Muscle of leg (tissue), 11 donors: Measurements from ENCODE around the gene UROC1. TPM values are rescaled to one million over a fixed set of nuclear protein-coding genes. Genes with fewer than 3 reads are reported as not detected.

Source experiments
- DNase-seq: peaks from one replicate; pipeline ENCODE4 v3.0.0; 2013
- H3K27ac ChIP-seq: one replicate; pipeline ENCODE4 v1.5.1; 2013; ENCODE audit warnings: mild to moderate bottlenecking, low read length, control low read depth
- H3K27me3 ChIP-seq: one replicate; pipeline ENCODE4 v1.6.1; 2013; ENCODE audit warnings: low read length; ENCODE audit not compliant: control insufficient read depth, insufficient read depth
- H3K36me3 ChIP-seq: one replicate; pipeline ENCODE4 v1.6.1; 2013; ENCODE audit warnings: low read length; ENCODE audit not compliant: control insufficient read depth, insufficient read depth
- H3K4me1 ChIP-seq: one replicate; pipeline ENCODE4 v1.6.1; 2013; ENCODE audit warnings: low read length; ENCODE audit not compliant: control insufficient read depth, insufficient read depth
- H3K4me3 ChIP-seq: one replicate; pipeline ENCODE4 v1.5.1; 2013; ENCODE audit warnings: low read length, control low read depth
- H3K9me3 ChIP-seq: replicated peaks from 2 replicates; pipeline ENCODE4 v1.6.1; 2013; ENCODE audit warnings: low read depth, low read length; ENCODE audit not compliant: control insufficient read depth
- WGBS: methylation state at CpG from one replicate; pipeline ENCODE4 v1.1.5; 2013; ENCODE audit warnings: missing lambda C conversion rate; ENCODE audit not compliant: insufficient coverage; 5-methylcytosine and 5-hydroxymethylcytosine counted together
- polyA plus RNA-seq, 8 donors: library from polyadenylated mRNA; unstranded; fragments of 120-200 nt; gene quantifications; one replicate each; pipeline versions ENCODE4 v1.2.1 to v1.2.3, GENCODE V29; 2013; ENCODE audit warnings: inconsistent platforms in 1 of 8, low replicate concordance in 1 of 8; ENCODE audit not compliant: insufficient read length in 8 of 8, insufficient read depth in 1 of 8
- total RNA-seq: library from RNA; stranded (reverse); fragments of 120-200 nt; gene quantifications from one replicate; pipeline ENCODE4 v1.2.4, GENCODE V29; 2013

Gene UROC1
- total and polyA plus RNA-seq, 9 donors: 0.04 to 0.15 (median 0.09) TPM; not detected in 3

- Histone ChIP-seq H3K4me3 (no peak overlapping the region), H3K27ac (no peak overlapping the region), H3K4me1 (peaks cover 6% of the 10 kb centered on the region), H3K36me3 (no peaks in the 10 kb centered on the region), H3K27me3 (peaks cover 5% of the 10 kb centered on the region), H3K9me3 (no peaks in the 10 kb centered on the region)
- DNase-seq: no peak
- 74% methylated on average over 14 of the region's 21 CpGs for WGBS
These were observed 20.4 kb downstream of the UROC1 start for GRCh38 chr3:126496894-126497850.

GRCh38 chr3:126495786-126496185 lies 21.8 kb downstream of the UROC1 start:
- no peak for DNase-seq
- WGBS: 88% methylated on average over 8 of the region's 8 CpGs
- no peaks in the 10 kb centered on the region for H3K9me3 ChIP-seq

GRCh38 chr3:126494970-126495230 lies 22.7 kb downstream of the UROC1 start:
- H3K36me3 ChIP-seq: no peaks in the 10 kb centered on the region
- no peak overlapping the region for H3K27ac ChIP-seq
- no CpG with 5 or more reads among the region's 6 CpGs for WGBS

More at GRCh38 chr3:126495786-126496185, 21.8 kb downstream of the UROC1 start:
- Histone ChIP-seq H3K4me3 (no peak overlapping the region), H3K4me1 (peaks cover 6% of the 10 kb centered on the region), H3K36me3 (no peaks in the 10 kb centered on the region), H3K27ac (no peak overlapping the region), H3K27me3 (peaks cover 5% of the 10 kb centered on the region)

GRCh38 chr3:126494204-126494969 lies 23.2 kb downstream of the UROC1 start:
- Histone ChIP-seq H3K9me3 (no peaks in the 10 kb centered on the region), H3K4me1 (peaks cover 6% of the 10 kb centered on the region), H3K4me3 (no peak overlapping the region), H3K36me3 (no peaks in the 10 kb centered on the region), H3K27ac (no peak overlapping the region), H3K27me3 (peaks cover 5% of the 10 kb centered on the region)
- DNase-seq: no peak
- 49% methylated on average over 10 of the region's 12 CpGs for WGBS

More at GRCh38 chr3:126494970-126495230, 22.7 kb downstream of the UROC1 start:
- Histone ChIP-seq H3K4me1 (peaks cover 6% of the 10 kb centered on the region), H3K4me3 (no peak overlapping the region), H3K9me3 (no peaks in the 10 kb centered on the region), H3K27me3 (peaks cover 5% of the 10 kb centered on the region)
- no peak for DNase-seq

- peaks cover 6% of the 10 kb centered on the region for H3K4me1 ChIP-seq
- H3K4me3 ChIP-seq: no peak overlapping the region
- no peaks in the 10 kb centered on the region for H3K9me3 ChIP-seq
- WGBS: 37% methylated on average over 7 of the region's 9 CpGs
- peaks cover 5% of the 10 kb centered on the region for H3K27me3 ChIP-seq
- DNase-seq: peak; percentile 51
- no peaks in the 10 kb centered on the region for H3K36me3 ChIP-seq
- H3K27ac ChIP-seq: no peak overlapping the region
These were observed 23.8 kb downstream of the UROC1 start for GRCh38 chr3:126493739-126494138.

- DNase-seq: no peak
- peaks cover 7% of the 10 kb centered on the region for H3K27me3 ChIP-seq
- H3K27ac ChIP-seq: no peak overlapping the region
- H3K9me3 ChIP-seq: no peaks in the 10 kb centered on the region
- no peaks in the 10 kb centered on the region for H3K36me3 ChIP-seq
- H3K4me3 ChIP-seq: no peak overlapping the region
- peaks cover 8% of the 10 kb centered on the region for H3K4me1 ChIP-seq
- 86% methylated on average over 9 of the region's 14 CpGs for WGBS
These were observed 24.5 kb downstream of the UROC1 start for GRCh38 chr3:126493051-126493450.

- H3K36me3 ChIP-seq: no peaks in the 10 kb centered on the region
- peaks cover 7% of the 10 kb centered on the region for H3K27me3 ChIP-seq
- no peaks in the 10 kb centered on the region for H3K9me3 ChIP-seq
- peaks cover 24% of the 10 kb centered on the region for H3K4me1 ChIP-seq
- no peak for DNase-seq
- no peak overlapping the region for H3K4me3 ChIP-seq
- WGBS: 82% methylated on average over 12 of the region's 21 CpGs
- no peak overlapping the region for H3K27ac ChIP-seq
These were observed 26.2 kb downstream of the UROC1 start for GRCh38 chr3:126491221-126492013.

GRCh38 chr3:126490619-126491018 lies 27.0 kb downstream of the UROC1 start:
- WGBS: 54% methylated on average over 6 of the region's 6 CpGs
- Histone ChIP-seq H3K9me3 (no peaks in the 10 kb centered on the region), H3K4me1 (peaks cover 32% of the 10 kb centered on the region), H3K27ac (no peak overlapping the region), H3K27me3 (peaks cover 7% of the 10 kb centered on the region), H3K4me3 (no peak overlapping the region), H3K36me3 (no peaks in the 10 kb centered on the region)
- no peak for DNase-seq

- Histone ChIP-seq H3K4me1 (peaks cover 27% of the 10 kb centered on the region), H3K4me3 (no peak overlapping the region), H3K27me3 (peaks cover 7% of the 10 kb centered on the region), H3K9me3 (no peaks in the 10 kb centered on the region), H3K36me3 (no peaks in the 10 kb centered on the region), H3K27ac (no peak overlapping the region)
- DNase-seq: no peak
- WGBS: 83% methylated on average over 13 of the region's 16 CpGs
These were observed 28.5 kb downstream of the UROC1 start for GRCh38 chr3:126488886-126489569.
